Retina (tissue), 1 donor: ENCODE results near the gene BAZ2A.
"Not testable (repeated sequence)": the region's sequence is repeated elsewhere in the genome, so short reads cannot be mapped to it uniquely, and the experiment has no call there.

Experiments
- DNase-seq: peaks from one replicate; pipeline ENCODE4 v3.0.0-alpha.2; 2016

BAZ2A gene

DNA sequence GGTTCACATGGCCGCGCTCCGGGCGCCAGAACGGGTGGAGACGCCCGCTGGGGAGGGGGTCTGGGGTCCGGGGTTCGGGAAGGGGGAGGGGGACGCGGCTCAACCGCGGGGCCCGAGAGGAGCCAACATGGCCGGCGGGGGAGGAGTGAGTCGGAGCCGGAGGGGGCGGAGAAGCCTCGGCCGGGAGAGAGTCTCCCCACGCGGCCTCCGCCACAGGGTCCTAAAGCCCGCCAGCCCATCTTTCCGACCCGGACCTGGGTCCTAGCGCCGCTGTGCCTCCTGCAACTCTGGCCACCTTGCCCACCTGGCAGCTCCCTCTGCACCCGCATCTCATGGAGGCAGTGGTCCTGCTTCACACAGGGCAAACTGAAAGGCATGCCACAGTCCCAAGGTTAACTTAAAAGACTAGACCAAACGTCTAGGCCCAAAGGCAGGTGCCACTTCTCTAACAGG is at the start of gene BAZ2A:
TSS of gene BAZ2A (minus strand) at position 147 of the 453 bp plus-strand sequence. CDS start 12,796 bp downstream, outside the sequence.
- DNase-seq, result peak; percentile 88

GRCh38 chr12:56678852-56679251 is 48.7 kb upstream of the BAZ2A start:
- DNase-seq, result no peak

DNA sequence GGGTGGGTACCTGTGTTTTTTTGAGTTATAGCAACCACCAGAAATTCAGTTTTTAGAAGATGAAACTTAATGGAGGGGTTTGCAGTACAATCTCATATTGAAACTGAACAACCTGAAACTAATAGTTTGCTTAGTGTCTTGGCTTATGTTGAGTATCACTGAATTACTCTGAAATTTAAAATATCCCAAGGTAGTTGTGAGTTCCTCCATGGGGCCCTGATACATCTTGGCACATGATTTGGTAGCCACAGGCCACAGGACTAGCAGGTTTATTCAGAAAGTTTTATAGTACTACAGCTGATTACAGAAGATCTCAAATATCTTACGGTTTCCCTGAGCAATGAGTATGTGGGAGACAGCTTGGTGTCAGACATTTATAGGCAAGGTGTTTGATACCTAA is 47.6 kb upstream of the BAZ2A start:
- no peak for DNase-seq

- no peak for DNase-seq
These were observed 46.9 kb upstream of the BAZ2A start for GRCh38 chr12:56676851-56677580.

DNA sequence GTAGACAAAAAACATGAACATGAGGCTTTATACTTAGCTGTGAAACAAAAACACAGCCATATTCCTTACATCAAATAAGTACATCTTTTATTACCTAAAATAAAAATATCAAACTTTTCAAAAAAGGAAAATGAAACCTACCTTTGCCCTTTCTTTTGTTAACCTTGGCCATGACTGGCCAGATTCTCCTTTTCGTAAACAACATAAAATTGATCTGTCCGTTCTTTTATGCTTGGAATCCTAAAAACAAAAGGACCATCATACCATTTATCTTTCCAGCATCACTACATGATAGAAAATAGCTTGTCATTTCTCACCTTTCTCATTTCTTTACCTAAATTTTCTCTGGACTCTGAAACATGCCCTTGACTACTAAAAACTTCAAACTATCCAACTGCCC is 41.5 kb upstream of the BAZ2A start:
- no peak for DNase-seq

- DNase-seq, result no peak
These were observed 40.7 kb upstream of the BAZ2A start for GRCh38 chr12:56670836-56671235.

GRCh38 chr12:56668197-56668457 is 38.0 kb upstream of the BAZ2A start:
- no peak for DNase-seq

- DNase-seq, result no peak
These were observed 32.0 kb upstream of the BAZ2A start for GRCh38 chr12:56661979-56662638.

GRCh38 chr12:56661560-56661959 is 31.4 kb upstream of the BAZ2A start:
- no peak for DNase-seq

DNA sequence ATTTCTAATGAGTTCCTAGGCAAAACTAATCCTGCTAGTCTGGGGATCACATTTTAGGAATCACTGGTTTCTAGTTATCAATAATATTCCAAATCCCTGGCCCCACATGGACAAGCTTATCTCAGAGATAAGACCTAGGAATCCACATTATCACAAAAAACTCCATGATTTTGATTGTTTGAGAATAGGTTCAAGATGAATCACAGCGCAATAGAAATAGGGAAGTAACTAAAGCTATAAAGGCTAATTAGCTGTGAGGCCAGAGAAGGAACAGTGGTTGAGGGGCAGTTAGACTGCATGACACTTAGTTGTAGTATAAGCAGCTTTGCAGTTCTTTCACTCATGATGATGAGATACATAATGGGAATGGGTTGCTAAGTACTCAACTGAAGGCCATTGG is 28.8 kb upstream of the BAZ2A start:
- DNase-seq, result no peak

GRCh38 chr12:56657416-56658379 is 27.6 kb upstream of the BAZ2A start:
- no peak for DNase-seq

DNA sequence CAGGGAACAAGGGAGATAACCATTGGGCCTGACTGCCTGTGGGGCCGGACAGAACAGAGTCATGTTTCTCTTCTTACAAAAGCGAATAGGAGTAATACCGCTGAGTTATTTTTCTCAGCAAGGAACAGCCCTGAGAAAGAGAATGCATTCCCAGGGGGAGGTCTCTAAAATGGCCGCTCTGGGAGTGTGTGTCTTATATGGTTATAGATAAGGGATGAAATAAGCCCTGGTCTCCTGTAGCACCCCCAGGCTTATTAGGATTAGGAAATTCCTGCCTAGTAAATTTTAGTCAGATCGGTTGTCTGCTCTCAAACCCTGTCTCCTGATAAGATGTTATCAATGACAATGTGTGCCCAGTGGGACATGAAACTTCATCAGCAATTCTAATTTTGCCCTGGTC is 23.7 kb upstream of the BAZ2A start:
- DNase-seq, result not testable (repeated sequence)

DNA sequence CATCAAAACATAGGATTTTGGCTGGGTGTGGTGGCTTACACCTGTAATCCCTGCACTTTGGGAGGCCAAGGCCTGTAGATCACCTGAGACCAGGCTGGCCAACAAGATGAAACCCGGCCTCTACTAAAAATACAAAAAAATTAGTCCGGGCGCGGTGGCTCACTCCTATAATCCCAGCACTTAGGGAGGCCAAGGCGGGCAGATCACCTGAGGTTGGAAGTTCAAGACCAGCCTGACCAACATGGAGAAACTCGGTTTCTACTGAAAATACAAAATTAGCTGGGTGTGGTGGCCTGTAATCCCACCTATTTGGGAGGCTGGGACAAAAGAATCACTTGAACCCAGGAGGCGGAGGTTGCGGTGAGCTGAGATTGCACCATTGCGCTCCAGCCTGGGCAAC is 17.9 kb upstream of the BAZ2A start:
- not testable (repeated sequence) for DNase-seq

GRCh38 chr12:56645717-56646446 is 15.8 kb upstream of the BAZ2A start, which contains the start of gene ATP5F1B:
Gene ATP5F1B (minus strand): TSS chr12:56645984. CDS start chr12:56645963, 21 bp downstream.
- DNase-seq, result peak; percentile 95

- DNase-seq, result no peak
These were observed 15.1 kb upstream of the BAZ2A start for GRCh38 chr12:56645201-56645716.

GRCh38 chr12:56644654-56645053 is 14.5 kb upstream of the BAZ2A start:
- no peak for DNase-seq

GRCh38 chr12:56641219-56641618 is 11.1 kb upstream of the BAZ2A start:
- DNase-seq, result no peak

DNA sequence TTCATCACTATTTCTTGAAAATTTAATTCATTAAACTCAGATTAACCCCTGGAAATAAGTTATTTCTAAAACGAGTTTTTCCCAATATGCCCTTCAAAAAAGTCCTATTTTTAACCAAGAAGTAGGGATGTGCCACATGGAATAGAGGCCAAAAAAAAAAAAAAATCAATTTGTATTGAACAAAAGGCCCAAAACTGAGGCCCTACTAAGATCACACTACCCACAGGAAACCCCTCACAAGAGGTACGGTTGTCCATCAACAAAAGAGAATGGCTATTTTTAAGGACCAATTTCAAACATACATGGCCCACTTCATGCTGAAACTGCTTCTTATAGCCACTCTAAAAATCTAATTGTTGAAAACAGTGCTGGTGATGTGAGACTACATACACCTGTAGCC is 7.5 kb upstream of the BAZ2A start:
- DNase-seq, result no peak

DNA sequence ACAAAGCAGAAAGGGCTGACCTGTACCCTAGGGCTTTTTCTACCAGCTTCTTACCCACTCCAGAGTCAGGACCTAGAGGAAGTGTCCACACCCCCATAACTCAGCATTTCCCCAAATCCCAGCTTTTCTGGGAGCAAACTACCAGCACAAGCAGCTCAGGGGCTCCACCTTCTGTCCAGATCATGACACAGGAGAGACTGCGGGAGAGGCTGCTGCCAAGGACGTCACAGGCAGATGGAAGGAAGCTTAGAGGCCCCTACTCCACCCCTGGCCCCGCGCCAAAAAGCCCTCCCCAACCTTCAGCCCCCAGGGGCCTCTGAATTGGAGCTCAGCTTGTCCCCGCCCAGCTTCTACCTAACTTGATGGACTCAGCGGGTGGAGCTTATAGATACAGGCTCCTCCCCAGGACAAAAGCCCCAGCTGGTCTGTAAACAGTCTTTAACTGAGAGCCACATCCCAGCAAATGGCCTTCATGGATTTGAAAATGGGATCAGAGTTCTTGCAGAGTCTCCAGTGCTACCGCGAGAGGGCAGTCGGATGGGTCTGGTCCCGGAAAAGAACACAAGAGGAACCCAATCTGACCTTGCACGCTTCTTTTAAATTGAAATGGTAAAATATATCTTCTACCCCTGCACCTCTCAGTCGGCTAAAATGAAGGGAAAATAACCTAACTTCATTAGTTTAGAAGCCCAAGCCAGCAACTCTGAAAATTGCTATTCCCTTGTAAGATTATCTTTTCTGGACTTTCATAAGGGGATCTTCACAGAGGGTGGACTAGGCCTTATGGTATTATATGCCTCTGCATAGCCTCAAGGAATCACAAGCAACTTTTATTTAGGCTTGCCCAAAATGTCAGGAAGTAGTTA is 6.8 kb upstream of the BAZ2A start:
- peak; percentile 94 for DNase-seq

GRCh38 chr12:56635806-56636674 is 5.9 kb upstream of the BAZ2A start:
- DNase-seq, result no peak
